ENCODE measurements around the gene RANBP3.
A peak's percentile ranks its signal among the peaks of the same experiment; 100 is the strongest.
"Not testable (repeated sequence)": the region's sequence is repeated elsewhere in the genome, so short reads cannot be mapped to it uniquely, and the experiment has no call there.

Gene RANBP3

GRCh38 chr19:5961969-5962945 is 15.7 kb downstream of the RANBP3 start:
- DNase-seq (ENCODE audit: low read depth, low spot score): no peak
- no peak overlapping the region for H3K9ac ChIP-seq (ENCODE audit: insufficient read length, low read depth)

GRCh38 chr19:5961641-5961968 is 16.3 kb downstream of the RANBP3 start:
- H3K36me3 ChIP-seq (ENCODE audit: insufficient read depth, insufficient read length, low read length): peaks cover 53% of the 10 kb centered on the region
- not testable (repeated sequence) for H3K9me3 ChIP-seq (ENCODE audit: insufficient read depth, low read length); H3K27me3 ChIP-seq (ENCODE audit: insufficient read depth, insufficient read length); DNase-seq (ENCODE audit: low read depth, low spot score); H3K9ac ChIP-seq (ENCODE audit: insufficient read length, low read depth); H3K4me3 ChIP-seq (ENCODE audit: insufficient read length, low read depth)
- H3K4me1 ChIP-seq (ENCODE audit: insufficient read depth, insufficient read length): peaks cover 39% of the 10 kb centered on the region

More at GRCh38 chr19:5961969-5962945, 15.7 kb downstream of the RANBP3 start:
- no peak for TF ChIP-seq YY1 (IDR thresholded peaks at IDR 0.05; ENCODE audit: insufficient read depth, insufficient read length)
- TF ChIP-seq SUZ12 (IDR thresholded peaks at IDR 0.05; ENCODE audit: extremely low read depth, insufficient read depth, insufficient read length): no peak
- TF ChIP-seq ZNF274 (IDR thresholded peaks at IDR 0.05; ENCODE audit: low read depth, low read length): no peak
- H3K27me3 ChIP-seq (ENCODE audit: insufficient read depth, insufficient read length): no peaks in the 10 kb centered on the region
- H3K36me3 ChIP-seq (ENCODE audit: insufficient read depth, insufficient read length, low read length): peaks cover 60% of the 10 kb centered on the region
- H3K4me1 ChIP-seq (ENCODE audit: insufficient read depth, insufficient read length): peaks cover 35% of the 10 kb centered on the region
- H3K9me3 ChIP-seq (ENCODE audit: insufficient read depth, low read length): no peaks in the 10 kb centered on the region
- H3K4me3 ChIP-seq (ENCODE audit: insufficient read length, low read depth): no peak overlapping the region

DNA sequence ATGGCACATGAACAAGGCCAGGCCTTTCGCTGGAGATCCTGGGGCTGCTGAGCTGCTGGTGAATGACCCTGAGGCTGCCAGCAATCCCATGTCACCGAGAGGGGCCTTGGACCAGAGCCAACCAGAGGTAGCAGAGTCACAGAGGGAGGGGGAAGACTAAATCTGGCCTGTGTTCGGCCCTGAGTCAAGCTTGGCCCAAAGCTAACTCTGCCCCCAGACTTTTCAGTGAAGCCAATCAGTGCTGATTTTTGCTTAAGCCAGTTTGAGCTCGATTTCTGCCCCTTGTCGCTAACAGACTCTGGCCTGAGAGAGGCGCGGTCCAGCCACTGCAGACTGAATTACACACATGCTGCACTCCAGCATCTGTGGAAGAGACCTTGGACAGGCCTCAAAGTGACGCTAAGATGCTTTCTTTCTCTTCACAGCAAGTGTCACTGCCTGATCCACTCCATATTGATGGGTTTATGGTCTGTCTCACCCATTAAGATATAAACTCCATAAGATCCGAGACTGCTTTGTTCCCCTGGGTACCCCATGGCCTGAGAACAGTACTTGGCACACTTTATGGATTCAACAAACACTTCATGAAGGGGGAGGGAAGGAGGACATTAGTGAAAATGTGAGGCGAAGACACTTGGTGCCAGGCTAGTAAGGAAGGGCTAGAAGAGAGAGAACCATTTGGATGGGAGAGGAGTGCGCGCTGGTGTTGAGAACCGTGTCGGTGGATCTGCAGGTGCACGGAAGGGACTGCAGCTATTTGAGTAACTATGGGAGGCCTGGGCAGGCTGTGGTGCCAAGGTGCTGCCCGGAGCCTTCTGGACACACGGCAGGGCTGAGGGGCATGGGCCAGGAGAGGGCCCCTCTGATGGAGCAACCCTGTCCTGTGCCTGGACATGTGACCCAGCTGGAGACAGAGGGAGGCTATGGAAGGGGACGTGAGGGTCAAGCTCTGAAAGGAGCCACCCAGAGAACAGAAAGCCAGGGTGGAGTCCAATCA is 17.6 kb downstream of the RANBP3 start:
- no peak for DNase-seq (ENCODE audit: low read depth, low spot score)
- Histone ChIP-seq H3K4me3 (ENCODE audit: insufficient read length, low read depth) (no peak overlapping the region), H3K27me3 (ENCODE audit: insufficient read depth, insufficient read length) (no peaks in the 10 kb centered on the region), H3K36me3 (ENCODE audit: insufficient read depth, insufficient read length, low read length) (peaks cover 40% of the 10 kb centered on the region), H3K9ac (ENCODE audit: insufficient read length, low read depth) (no peak overlapping the region), H3K4me1 (ENCODE audit: insufficient read depth, insufficient read length) (peaks cover 31% of the 10 kb centered on the region), H3K9me3 (ENCODE audit: insufficient read depth, low read length) (no peaks in the 10 kb centered on the region)
- no peak for TF ChIP-seq SUZ12 (IDR thresholded peaks at IDR 0.05; ENCODE audit: extremely low read depth, insufficient read depth, insufficient read length)
- TF ChIP-seq ZNF274 (IDR thresholded peaks at IDR 0.05; ENCODE audit: low read depth, low read length): no peak
- TF ChIP-seq YY1 (IDR thresholded peaks at IDR 0.05; ENCODE audit: insufficient read depth, insufficient read length): no peak

DNA sequence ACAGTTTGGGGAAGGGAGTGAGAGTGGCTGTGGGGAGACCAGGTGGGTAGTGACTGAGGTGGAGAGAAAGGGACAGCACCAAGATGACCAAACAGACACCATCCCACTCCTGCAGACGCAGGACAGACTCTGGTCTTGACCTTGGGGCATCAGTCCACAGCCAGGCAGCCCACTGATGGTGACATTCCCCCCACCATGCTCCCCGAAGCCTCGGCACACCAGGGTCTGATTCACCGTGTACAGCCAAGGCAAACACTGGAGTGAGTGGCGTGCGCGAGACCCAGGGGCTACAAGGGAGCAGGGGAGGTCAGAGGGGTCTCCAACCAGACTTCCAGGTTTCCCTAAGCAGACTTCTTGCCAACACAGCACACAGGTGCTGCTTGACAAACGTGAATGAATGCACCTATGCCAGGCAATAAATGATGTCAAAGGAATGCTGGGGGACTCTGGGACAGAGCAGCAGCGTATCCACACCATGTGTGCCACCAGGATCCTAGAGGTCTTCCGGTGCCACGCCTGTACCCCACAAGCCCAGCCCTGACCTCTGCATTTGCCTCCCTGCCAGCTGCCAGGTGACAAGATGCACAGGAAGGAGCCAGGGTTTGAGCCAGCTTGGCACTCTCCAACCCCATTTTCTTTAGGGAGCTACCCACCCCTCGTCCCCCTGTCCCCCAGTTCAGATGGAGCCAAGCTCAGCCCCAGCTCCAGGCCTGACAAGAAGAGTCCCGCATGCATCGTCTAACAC is 18.5 kb downstream of the RANBP3 start:
- no peak overlapping the region for H3K4me3 ChIP-seq (ENCODE audit: insufficient read length, low read depth)
- peaks cover 33% of the 10 kb centered on the region for H3K36me3 ChIP-seq (ENCODE audit: insufficient read depth, insufficient read length, low read length)
- H3K4me1 ChIP-seq (ENCODE audit: insufficient read depth, insufficient read length): peaks cover 35% of the 10 kb centered on the region
- H3K9me3 ChIP-seq (ENCODE audit: insufficient read depth, low read length): no peaks in the 10 kb centered on the region
- no peaks in the 10 kb centered on the region for H3K27me3 ChIP-seq (ENCODE audit: insufficient read depth, insufficient read length)
- TF ChIP-seq YY1 (IDR thresholded peaks at IDR 0.05; ENCODE audit: insufficient read depth, insufficient read length) (no peak), SUZ12 (IDR thresholded peaks at IDR 0.05; ENCODE audit: extremely low read depth, insufficient read depth, insufficient read length) (no peak), ZNF274 (IDR thresholded peaks at IDR 0.05; ENCODE audit: low read depth, low read length) (no peak)
- H3K9ac ChIP-seq (ENCODE audit: insufficient read length, low read depth): no peak overlapping the region
- no peak for DNase-seq (ENCODE audit: low read depth, low spot score)

- no peak for DNase-seq (ENCODE audit: low read depth, low spot score)
- TF ChIP-seq ZNF274 (IDR thresholded peaks at IDR 0.05; ENCODE audit: low read depth, low read length) (no peak), SUZ12 (IDR thresholded peaks at IDR 0.05; ENCODE audit: extremely low read depth, insufficient read depth, insufficient read length) (no peak), YY1 (IDR thresholded peaks at IDR 0.05; ENCODE audit: insufficient read depth, insufficient read length) (no peak)
- H3K9me3 ChIP-seq (ENCODE audit: insufficient read depth, low read length): no peaks in the 10 kb centered on the region
- peaks cover 35% of the 10 kb centered on the region for H3K4me1 ChIP-seq (ENCODE audit: insufficient read depth, insufficient read length)
- no peaks in the 10 kb centered on the region for H3K27me3 ChIP-seq (ENCODE audit: insufficient read depth, insufficient read length)
- peak overlapping the region; percentile 4 for H3K9ac ChIP-seq (ENCODE audit: insufficient read length, low read depth)
- peaks cover 26% of the 10 kb centered on the region for H3K36me3 ChIP-seq (ENCODE audit: insufficient read depth, insufficient read length, low read length)
- H3K4me3 ChIP-seq (ENCODE audit: insufficient read length, low read depth): no peak overlapping the region
These were observed 19.2 kb downstream of the RANBP3 start for GRCh38 chr19:5958851-5959122.

GRCh38 chr19:5958074-5958850 is 19.7 kb downstream of the RANBP3 start:
- no peak for DNase-seq (ENCODE audit: low read depth, low spot score)
- Histone ChIP-seq H3K9ac (ENCODE audit: insufficient read length, low read depth) (peak overlapping the region; percentile 4), H3K9me3 (ENCODE audit: insufficient read depth, low read length) (no peaks in the 10 kb centered on the region), H3K36me3 (ENCODE audit: insufficient read depth, insufficient read length, low read length) (peaks cover 22% of the 10 kb centered on the region), H3K4me1 (ENCODE audit: insufficient read depth, insufficient read length) (peaks cover 35% of the 10 kb centered on the region), H3K27me3 (ENCODE audit: insufficient read depth, insufficient read length) (no peaks in the 10 kb centered on the region), H3K4me3 (ENCODE audit: insufficient read length, low read depth) (no peak overlapping the region)
- no peak for TF ChIP-seq ZNF274 (IDR thresholded peaks at IDR 0.05; ENCODE audit: low read depth, low read length)
- TF ChIP-seq YY1 (IDR thresholded peaks at IDR 0.05; ENCODE audit: insufficient read depth, insufficient read length): no peak
- no peak for TF ChIP-seq SUZ12 (IDR thresholded peaks at IDR 0.05; ENCODE audit: extremely low read depth, insufficient read depth, insufficient read length)

Data from NT2/D1 (cell line).